Immature natural killer cell (primary cell): ENCODE measurements around the gene C10orf71. TPM values are rescaled to one million over a fixed set of nuclear protein-coding genes. Genes with fewer than 3 reads are reported as not detected.

ENCODE experiments used
- DNase-seq, 3 donors: peaks; one replicate each; pipeline ENCODE4 v3.0.0; 2022; ENCODE audit warnings: mixed read lengths in 1 of 3
- H3K27ac Mint-ChIP-seq, 6 donors: one replicate each; pipeline ENCODE4 v1.8.0; 2020; ENCODE audit warnings: mixed read lengths in 6 of 6, mild to moderate bottlenecking in 5 of 6, inconsistent platforms in 4 of 6, moderate library complexity in 3 of 6
- H3K27me3 Mint-ChIP-seq, 3 donors: one replicate each; pipeline ENCODE4 v1.8.0; 2020 to 2021; ENCODE audit warnings: low read depth in 3 of 3, mild to moderate bottlenecking in 3 of 3, mixed read lengths in 3 of 3, moderate library complexity in 3 of 3, inconsistent platforms in 1 of 3
- H3K36me3 Mint-ChIP-seq, 3 donors: one replicate each; pipeline ENCODE4 v1.8.0; 2020; ENCODE audit warnings: mixed read lengths in 3 of 3, inconsistent platforms in 2 of 3, mild to moderate bottlenecking in 2 of 3
- H3K4me1 Mint-ChIP-seq, 2 donors: one replicate each; pipeline ENCODE4 v1.8.0; 2020; ENCODE audit warnings: inconsistent platforms in 2 of 2, mild to moderate bottlenecking in 2 of 2, mixed read lengths in 2 of 2, moderate library complexity in 1 of 2
- H3K4me3 Mint-ChIP-seq, 5 donors: one replicate each; pipeline ENCODE4 v1.8.0; 2020; ENCODE audit warnings: mild to moderate bottlenecking in 5 of 5, mixed read lengths in 5 of 5, inconsistent platforms in 3 of 5, moderate library complexity in 3 of 5
- H3K9me3 Mint-ChIP-seq, 6 donors: one replicate each; pipeline ENCODE4 v1.8.0; 2020; ENCODE audit warnings: mild to moderate bottlenecking in 6 of 6, mixed read lengths in 6 of 6, inconsistent platforms in 4 of 6, moderate library complexity in 3 of 6
- polyA plus RNA-seq, 3 donors: library from polyadenylated mRNA; unstranded; fragments of 300-500 nt; fragmentation: Illumina TruSeq; gene quantifications; one replicate each; pipeline ENCODE4 v1.2.3, GENCODE V29; 2021

The C10orf71 gene
- polyA plus RNA-seq, 3 donors from 2014 or later: not detected

DNA sequence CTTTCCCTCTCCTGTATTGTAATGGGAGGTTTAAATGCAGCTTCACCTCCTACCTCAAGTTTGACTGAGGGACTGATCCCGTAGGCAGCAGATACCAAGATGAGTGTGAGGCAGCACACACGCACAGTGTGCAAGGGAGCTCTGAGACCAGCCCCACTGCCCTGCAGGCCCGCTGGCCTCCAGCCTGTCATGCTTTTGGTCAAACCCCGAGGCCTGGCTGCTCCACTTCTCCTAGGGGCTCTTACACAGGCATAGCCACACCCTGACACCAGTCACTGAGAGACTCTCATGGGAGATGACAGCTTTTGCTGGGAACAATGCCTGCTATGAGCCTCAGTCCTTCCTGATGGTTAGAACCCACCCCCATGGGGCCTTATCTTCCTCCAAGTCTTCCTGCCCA lies 69.3 kb downstream of the C10orf71 start:
- Mint-ChIP-seq H3K4me1 (no peaks in the 10 kb centered on the region), H3K9me3 (no peaks in the 10 kb centered on the region), H3K36me3 (no peaks in the 10 kb centered on the region), H3K27me3 (peaks cover 0 to 8% (median 5%) of the 10 kb centered on the region in 3 donors), H3K27ac (no peak overlapping the region), H3K4me3 (no peak overlapping the region)
- DNase-seq: no peak

DNA sequence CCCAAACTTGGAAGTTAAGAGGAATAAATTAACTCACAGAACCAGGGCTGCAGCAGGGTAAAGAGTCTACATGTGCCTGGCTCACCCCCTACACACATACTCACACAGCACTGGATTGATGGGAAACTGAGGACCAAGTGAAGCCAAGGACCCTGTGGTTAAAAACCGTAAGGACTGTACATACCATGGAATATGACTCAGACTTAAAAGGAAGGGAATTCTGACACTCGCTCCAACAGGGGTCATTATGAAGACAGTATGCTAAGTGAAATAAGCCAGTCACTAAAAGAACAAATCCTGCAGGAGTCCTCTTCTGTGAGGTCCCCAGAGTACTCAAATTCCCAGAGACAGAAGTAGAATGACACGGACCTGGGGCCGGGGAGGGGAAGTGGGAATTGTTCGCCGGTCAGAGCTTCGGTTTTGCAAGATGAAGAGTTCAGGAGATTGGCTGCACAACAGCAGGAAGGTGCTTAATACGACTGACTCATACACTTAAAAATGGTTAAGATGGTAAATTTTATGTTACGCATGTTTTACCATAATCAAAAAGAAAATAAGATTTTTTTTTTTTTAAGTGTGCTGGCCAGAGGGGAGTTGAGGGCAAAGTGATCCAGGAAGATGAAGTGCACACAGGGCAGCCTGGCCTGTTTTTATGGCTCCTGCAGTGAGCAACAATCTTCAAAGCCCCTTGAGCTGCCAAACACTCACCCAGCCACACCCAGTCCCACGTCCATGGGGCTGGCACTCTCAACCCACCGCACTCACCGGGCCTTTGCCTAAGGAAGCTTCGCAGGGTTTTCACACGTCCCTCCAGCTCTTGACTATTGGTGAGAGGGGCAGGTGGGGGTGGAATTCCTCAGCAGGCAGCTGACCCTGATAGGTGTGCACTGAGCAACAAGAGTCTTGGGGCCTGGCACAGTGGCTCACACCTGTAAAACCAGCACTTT lies 70.5 kb downstream of the C10orf71 start:
- no peak for DNase-seq
- Mint-ChIP-seq H3K36me3 (no peaks in the 10 kb centered on the region), H3K27me3 (peaks cover 0 to 10% (median 5%) of the 10 kb centered on the region in 3 donors), H3K9me3 (no peaks in the 10 kb centered on the region), H3K27ac (no peak overlapping the region), H3K4me1 (no peaks in the 10 kb centered on the region), H3K4me3 (no peak overlapping the region)

DNA sequence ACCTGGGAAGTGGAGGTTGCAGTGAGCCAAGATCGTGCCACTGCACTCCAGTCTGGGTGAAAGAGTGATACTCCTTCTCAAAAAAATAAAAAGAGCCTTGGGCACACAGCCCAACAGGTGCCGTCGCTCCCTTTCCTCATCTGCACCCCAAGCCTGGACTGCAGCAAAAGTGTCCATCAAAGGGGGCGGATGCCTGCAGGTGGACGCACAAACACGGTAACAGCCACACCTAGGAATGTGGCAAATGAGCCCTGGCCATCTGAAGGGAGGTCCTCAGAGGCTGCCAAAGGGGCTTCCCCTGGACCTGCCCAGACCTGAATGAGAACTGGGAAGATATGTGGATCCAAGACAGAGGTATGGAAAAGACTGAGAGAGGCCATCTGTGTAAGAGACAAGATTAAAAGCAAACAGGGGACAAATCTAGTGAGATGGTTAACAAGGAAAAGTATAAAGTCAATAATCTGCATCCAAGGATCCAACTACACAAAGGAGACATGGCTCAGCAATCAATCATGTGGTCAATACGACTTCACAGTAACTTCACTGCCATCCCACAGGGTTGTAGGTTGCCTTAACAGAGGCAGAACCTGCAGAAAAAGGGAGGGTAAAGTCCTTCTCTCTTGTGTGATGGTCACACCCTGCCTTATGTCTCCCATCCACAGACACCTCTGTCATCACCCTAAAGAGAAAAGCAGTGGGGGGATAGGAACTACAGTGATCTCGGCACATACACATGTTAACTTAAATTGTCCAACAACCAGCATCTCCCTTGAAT lies 71.5 kb downstream of the C10orf71 start:
- Mint-ChIP-seq H3K4me1 (no peaks in the 10 kb centered on the region), H3K27ac (no peak overlapping the region), H3K4me3 (no peak overlapping the region), H3K36me3 (no peaks in the 10 kb centered on the region), H3K27me3 (peaks cover 0 to 9% (median 5%) of the 10 kb centered on the region in 3 donors), H3K9me3 (no peaks in the 10 kb centered on the region)
- DNase-seq: no peak

DNA sequence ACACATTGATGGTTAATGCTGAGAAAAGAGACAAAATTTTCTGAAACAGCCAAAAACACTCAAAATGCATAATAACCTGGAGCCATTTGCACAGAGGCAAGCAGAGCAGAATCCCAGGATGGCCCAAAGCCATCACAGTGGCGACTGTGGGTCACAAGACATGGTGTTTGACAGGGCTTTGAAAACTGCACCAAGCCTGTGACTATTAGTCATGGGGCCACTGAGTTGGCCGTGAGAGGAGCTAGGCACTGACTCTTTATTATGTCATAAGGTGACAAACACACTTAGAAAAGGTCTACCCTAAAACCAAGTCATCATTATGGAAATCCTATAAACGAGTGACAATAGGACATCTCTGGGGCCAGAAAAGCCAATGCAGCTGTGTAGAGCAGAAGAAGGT lies 73.0 kb downstream of the C10orf71 start:
- H3K4me1 Mint-ChIP-seq: no peaks in the 10 kb centered on the region
- no peak for DNase-seq
- no peak overlapping the region for H3K27ac Mint-ChIP-seq
- H3K4me3 Mint-ChIP-seq: no peak overlapping the region
- no peaks in the 10 kb centered on the region for H3K36me3 Mint-ChIP-seq
- no peaks in the 10 kb centered on the region for H3K9me3 Mint-ChIP-seq
- peaks cover 0 to 17% (median 5%) of the 10 kb centered on the region in 3 donors for H3K27me3 Mint-ChIP-seq

DNA sequence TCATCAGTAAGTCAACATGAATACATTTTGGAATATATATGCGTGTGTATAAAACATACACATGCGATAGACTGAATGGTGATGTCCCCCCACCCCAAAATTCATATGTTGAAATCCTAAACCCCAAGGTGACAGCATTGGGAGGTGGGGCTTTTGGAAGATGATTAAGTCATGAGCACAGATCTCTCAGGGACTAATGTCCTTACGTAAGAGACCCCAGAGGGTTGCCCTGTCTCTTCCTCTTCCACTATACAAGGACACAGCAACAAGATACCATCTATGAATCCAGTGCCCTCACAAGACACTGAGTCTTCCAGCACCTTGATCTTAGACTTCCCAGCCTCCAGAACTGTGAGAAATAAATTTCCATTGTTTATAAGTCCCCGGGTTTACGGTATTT lies 74.4 kb downstream of the C10orf71 start:
- H3K4me3 Mint-ChIP-seq: no peak overlapping the region
- H3K4me1 Mint-ChIP-seq: no peaks in the 10 kb centered on the region
- no peaks in the 10 kb centered on the region for H3K36me3 Mint-ChIP-seq
- DNase-seq: no peak
- H3K27ac Mint-ChIP-seq: no peak overlapping the region
- no peaks in the 10 kb centered on the region for H3K9me3 Mint-ChIP-seq
- H3K27me3 Mint-ChIP-seq: peaks cover 0 to 17% (median 5%) of the 10 kb centered on the region in 3 donors

DNA sequence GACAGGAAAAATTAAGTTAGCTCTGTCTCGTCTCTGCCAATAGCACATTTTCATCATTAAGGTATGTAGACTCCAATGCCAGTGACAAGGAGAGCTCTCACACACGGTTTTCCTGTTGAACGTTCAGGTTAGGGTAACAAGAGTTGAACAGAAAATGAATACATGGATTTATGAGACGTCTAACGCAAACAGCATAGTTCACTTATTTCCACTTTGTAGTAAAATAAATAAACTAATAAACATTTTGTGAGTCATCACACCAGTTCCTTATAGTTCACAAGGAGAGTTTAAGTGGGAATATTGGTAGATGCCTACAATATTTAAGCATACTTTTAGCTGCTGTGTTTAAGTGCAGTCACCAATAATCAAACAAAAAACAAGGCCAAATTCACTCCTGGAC lies 75.8 kb downstream of the C10orf71 start:
- no peak overlapping the region for H3K27ac Mint-ChIP-seq
- H3K27me3 Mint-ChIP-seq: peaks cover 0 to 15% (median 3%) of the 10 kb centered on the region in 3 donors
- no peak overlapping the region for H3K4me3 Mint-ChIP-seq
- no peaks in the 10 kb centered on the region for H3K9me3 Mint-ChIP-seq
- H3K36me3 Mint-ChIP-seq: no peaks in the 10 kb centered on the region
- DNase-seq: no peak
- no peaks in the 10 kb centered on the region for H3K4me1 Mint-ChIP-seq

DNA sequence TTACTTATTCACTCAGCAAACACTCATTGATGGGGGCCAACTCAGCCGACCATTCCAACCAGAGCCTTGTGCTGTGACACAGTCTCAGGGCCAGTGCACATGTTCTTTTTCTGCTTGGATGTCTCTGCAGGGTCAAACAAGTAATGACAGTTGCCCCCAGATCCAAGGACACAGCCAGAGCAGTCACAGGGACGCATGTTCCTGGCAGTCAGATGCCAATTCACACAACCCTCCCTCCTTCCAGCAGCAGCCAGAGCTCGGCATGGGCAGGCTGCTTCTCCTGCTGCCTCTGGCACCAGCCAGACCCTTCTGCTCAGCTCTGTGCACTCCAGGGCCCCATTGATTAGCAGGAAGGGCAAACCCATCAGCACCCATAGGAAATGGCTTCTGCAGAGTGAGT lies 76.6 kb downstream of the C10orf71 start:
- Mint-ChIP-seq H3K9me3 (no peaks in the 10 kb centered on the region), H3K27me3 (peaks cover 3 to 15% (median 3%) of the 10 kb centered on the region in 3 donors), H3K4me1 (no peaks in the 10 kb centered on the region), H3K36me3 (no peaks in the 10 kb centered on the region), H3K4me3 (no peak overlapping the region), H3K27ac (no peak overlapping the region)
- DNase-seq: no peak

Other genes with a start within 250 kb of the C10orf71 start
- under 1 TPM in 2 of 3 donors, not detected in 1; 0.03 to 0.12 TPM for gene VSTM4, start 183.6 kb upstream of the C10orf71 start, polyA plus RNA-seq
- not detected for gene FAM170B, start 165.1 kb upstream of the C10orf71 start, polyA plus RNA-seq
- gene TMEM273, start 110.8 kb upstream of the C10orf71 start, polyA plus RNA-seq: 100 to 1,000 TPM in 1 of 3 donors, 10 to 100 TPM in 2; 23.4 to 114 (median 47.0) TPM
- gene DRGX, start 96.9 kb downstream of the C10orf71 start, polyA plus RNA-seq: not detected
- gene ERCC6, start 240.0 kb downstream of the C10orf71 start, polyA plus RNA-seq: 10 to 100 TPM in 1 of 3 donors, 1 to 10 TPM in 2; 5.2 to 14.6 (median 9.1) TPM